Measurements from ENCODE around the gene ITIH1. TPM values are rescaled to one million over a fixed set of nuclear protein-coding genes. Genes with fewer than 3 reads are reported as not detected.

Gene ITIH1
- total RNA-seq, 1 donor from 2014 or later = not detected

GRCh38 chr3:52731590-52731989, 45.8 kb upstream of the ITIH1 start:
- no peaks in the 10 kb centered on the region for H3K79me2 ChIP-seq (ENCODE audit: insufficient read depth, low read length)
- FAIRE-seq (no peak), DNase-seq (ENCODE audit: low read depth) (no peak)
- H3K4me2 ChIP-seq (ENCODE audit: low read length) = no peak overlapping the region
- no peak overlapping the region for H3K9ac ChIP-seq (ENCODE audit: low read length)
- no peaks in the 10 kb centered on the region for H3K27me3 ChIP-seq (ENCODE audit: insufficient read depth, low read length)
- H3K36me3 Mint-ChIP-seq (ENCODE audit: low read depth, unreplicated experiment) = peaks cover 78% of the 10 kb centered on the region
- no peaks in the 10 kb centered on the region for H3K4me1 Mint-ChIP-seq (ENCODE audit: low read depth, unreplicated experiment)
- TF ChIP-seq CTCF (IDR thresholded peaks at IDR 0.05; ENCODE audit: insufficient read depth, low read depth, low read length) (no peak), EZH2 (IDR thresholded peaks at IDR 0.05; ENCODE audit: insufficient read depth, low read length) (no peak)
- no peak overlapping the region for H3K4me3 Mint-ChIP-seq (ENCODE audit: unreplicated experiment)
- peaks cover 23% of the 10 kb centered on the region for H3K36me3 ChIP-seq (ENCODE audit: insufficient read depth, low read length)
- no peaks in the 10 kb centered on the region for H4K20me1 ChIP-seq (ENCODE audit: insufficient read depth, low read length)
- no peaks in the 10 kb centered on the region for H3K27me3 Mint-ChIP-seq (ENCODE audit: low read depth, unreplicated experiment)
- H3K9me3 Mint-ChIP-seq (ENCODE audit: unreplicated experiment) = peaks cover 51% of the 10 kb centered on the region
- no peak overlapping the region for H3K27ac ChIP-seq (ENCODE audit: low read depth, low read length)
- H3K27ac Mint-ChIP-seq (ENCODE audit: unreplicated experiment) = no peak overlapping the region
- no peaks in the 10 kb centered on the region for H3K4me1 ChIP-seq (ENCODE audit: insufficient read depth, low read length)
- H2AFZ ChIP-seq (ENCODE audit: low read depth, low read length) = no peak overlapping the region
- H3K9me3 ChIP-seq (ENCODE audit: insufficient read depth, low read depth, low read length) = peaks cover 7% of the 10 kb centered on the region
- no peak overlapping the region for H3K4me3 ChIP-seq (ENCODE audit: insufficient read depth, low read depth, low read length)

DNA sequence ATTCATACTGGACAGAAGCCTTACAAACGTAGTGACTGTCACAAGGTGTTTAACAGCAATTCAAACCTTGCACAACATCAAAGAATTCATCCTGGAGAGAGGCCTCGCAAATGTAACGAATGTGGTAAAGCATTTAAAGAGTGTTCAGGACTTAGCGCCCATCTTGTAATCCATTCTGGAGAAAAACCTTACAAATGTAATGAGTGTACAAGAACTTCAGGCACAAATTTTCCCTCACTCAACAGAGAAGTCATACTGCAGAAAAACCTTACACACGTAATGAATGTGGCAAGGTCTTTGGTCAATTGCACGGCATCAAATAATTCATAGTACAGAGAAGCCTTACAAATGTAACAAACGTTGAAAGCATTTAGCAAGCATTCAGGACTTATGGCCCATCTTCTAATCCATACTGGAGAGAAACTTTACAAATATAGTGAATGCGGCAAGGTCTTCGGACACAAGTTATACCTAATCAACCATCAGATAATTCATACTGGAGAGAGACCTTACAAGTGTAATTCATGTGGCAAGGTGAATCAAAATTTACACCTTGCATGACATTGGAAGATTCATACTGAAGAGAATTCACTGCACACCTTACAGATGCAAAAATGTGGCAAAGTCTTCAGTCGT, 44.0 kb upstream of the ITIH1 start:
- DNase-seq (ENCODE audit: low read depth) = no peak
- H3K4me3 Mint-ChIP-seq (ENCODE audit: unreplicated experiment) = no peak overlapping the region
- H3K36me3 ChIP-seq (ENCODE audit: insufficient read depth, low read length) = peaks cover 25% of the 10 kb centered on the region
- no peaks in the 10 kb centered on the region for H3K79me2 ChIP-seq (ENCODE audit: insufficient read depth, low read length)
- H3K27ac ChIP-seq (ENCODE audit: low read depth, low read length) = no peak overlapping the region
- no peaks in the 10 kb centered on the region for H3K27me3 Mint-ChIP-seq (ENCODE audit: low read depth, unreplicated experiment)
- peaks cover 48% of the 10 kb centered on the region for H3K9me3 Mint-ChIP-seq (ENCODE audit: unreplicated experiment)
- H3K9ac ChIP-seq (ENCODE audit: low read length) = no peak overlapping the region
- no peaks in the 10 kb centered on the region for H3K27me3 ChIP-seq (ENCODE audit: insufficient read depth, low read length)
- no peaks in the 10 kb centered on the region for H3K4me1 Mint-ChIP-seq (ENCODE audit: low read depth, unreplicated experiment)
- no peaks in the 10 kb centered on the region for H4K20me1 ChIP-seq (ENCODE audit: insufficient read depth, low read length)
- H2AFZ ChIP-seq (ENCODE audit: low read depth, low read length) = no peak overlapping the region
- peaks cover 7% of the 10 kb centered on the region for H3K9me3 ChIP-seq (ENCODE audit: insufficient read depth, low read depth, low read length)
- no peak overlapping the region for H3K4me3 ChIP-seq (ENCODE audit: insufficient read depth, low read depth, low read length)
- H3K27ac Mint-ChIP-seq (ENCODE audit: unreplicated experiment) = no peak overlapping the region
- H3K4me1 ChIP-seq (ENCODE audit: insufficient read depth, low read length) = no peaks in the 10 kb centered on the region
- H3K36me3 Mint-ChIP-seq (ENCODE audit: low read depth, unreplicated experiment) = peaks cover 74% of the 10 kb centered on the region
- TF ChIP-seq CTCF (IDR thresholded peaks at IDR 0.05; ENCODE audit: insufficient read depth, low read depth, low read length) = no peak
- no peak for TF ChIP-seq EZH2 (IDR thresholded peaks at IDR 0.05; ENCODE audit: insufficient read depth, low read length)
- FAIRE-seq = peak; percentile 85
- H3K4me2 ChIP-seq (ENCODE audit: low read length) = no peak overlapping the region

- Histone ChIP-seq H3K4me1 (ENCODE audit: insufficient read depth, low read length) (no peaks in the 10 kb centered on the region), H3K27me3 (ENCODE audit: insufficient read depth, low read length) (no peaks in the 10 kb centered on the region), H3K4me3 (ENCODE audit: insufficient read depth, low read depth, low read length) (no peak overlapping the region), H3K36me3 (ENCODE audit: insufficient read depth, low read length) (peaks cover 24% of the 10 kb centered on the region), H3K27ac (ENCODE audit: low read depth, low read length) (no peak overlapping the region), H2AFZ (ENCODE audit: low read depth, low read length) (no peak overlapping the region), H3K9ac (ENCODE audit: low read length) (no peak overlapping the region), H3K4me2 (ENCODE audit: low read length) (no peak overlapping the region), H4K20me1 (ENCODE audit: insufficient read depth, low read length) (no peaks in the 10 kb centered on the region), H3K9me3 (ENCODE audit: insufficient read depth, low read depth, low read length) (no peaks in the 10 kb centered on the region), H3K79me2 (ENCODE audit: insufficient read depth, low read length) (no peaks in the 10 kb centered on the region)
- H3K9me3 Mint-ChIP-seq (ENCODE audit: unreplicated experiment) = peaks cover 3% of the 10 kb centered on the region
- no peak overlapping the region for H3K4me3 Mint-ChIP-seq (ENCODE audit: unreplicated experiment)
- no peak for FAIRE-seq
- no peak for DNase-seq (ENCODE audit: low read depth)
- H3K27ac Mint-ChIP-seq (ENCODE audit: unreplicated experiment) = no peak overlapping the region
- TF ChIP-seq EZH2 (IDR thresholded peaks at IDR 0.05; ENCODE audit: insufficient read depth, low read length) (no peak), CTCF (IDR thresholded peaks at IDR 0.05; ENCODE audit: insufficient read depth, low read depth, low read length) (no peak)
- H3K4me1 Mint-ChIP-seq (ENCODE audit: low read depth, unreplicated experiment) = no peaks in the 10 kb centered on the region
- H3K36me3 Mint-ChIP-seq (ENCODE audit: low read depth, unreplicated experiment) = peaks cover 30% of the 10 kb centered on the region
- H3K27me3 Mint-ChIP-seq (ENCODE audit: low read depth, unreplicated experiment) = no peaks in the 10 kb centered on the region
Measured at GRCh38 chr3:52739730-52740129, 37.7 kb upstream of the ITIH1 start.

All from astrocyte (in vitro differentiated cells and primary cell).